Measurements from ENCODE around the gene CDKN2A.

GRCh38 chr9:21970800-21971640, 23.2 kb downstream of the CDKN2A start:
- TF ChIP-seq CTCF (IDR thresholded peaks at IDR 0.05), result no peak
- TF ChIP-seq POLR2A (IDR thresholded peaks at IDR 0.05), result no peak
- no peak for TF ChIP-seq EP300 (IDR thresholded peaks at IDR 0.05)
- no peak for TF ChIP-seq POLR2AphosphoS5 (IDR thresholded peaks at IDR 0.05)
